Mucosa of descending colon (tissue), 3 donors: ENCODE measurements around the gene ALDH9A1. TPM values are rescaled to one million over a fixed set of nuclear protein-coding genes. Genes with fewer than 3 reads are reported as not detected.

ENCODE experiments used
- ATAC-seq: fragments of 200-7000 bp; cut with Tn5 transposase; one replicate; pipeline ENCODE4 v1.9.1; 2020; ENCODE audit warnings: mild to moderate bottlenecking, moderate library complexity
- DNase-seq, 3 donors: peaks; one replicate each; pipeline ENCODE4 v3.0.0-alpha.2; 2020
- H3K36me3 ChIP-seq: fragments of 200-600 bp; one replicate; pipeline ENCODE4 v1.8.0; 2021; ENCODE audit warnings: low read depth, mild to moderate bottlenecking
- H3K4me1 ChIP-seq: fragments of 200-600 bp; one replicate; pipeline ENCODE4 v1.8.0; 2021; ENCODE audit warnings: low read depth, mild to moderate bottlenecking
- H3K4me3 ChIP-seq: fragments of 200-600 bp; one replicate; pipeline ENCODE4 v1.8.0; 2021; ENCODE audit warnings: mild to moderate bottlenecking
- H3K9me3 ChIP-seq: fragments of 200-600 bp; one replicate; pipeline ENCODE4 v1.8.0; 2021; ENCODE audit warnings: mild to moderate bottlenecking
- CTCF ChIP-seq: fragments of 200-600 bp; IDR thresholded peaks from one replicate; pipeline ENCODE4 v1.8.0; 2022; ENCODE audit warnings: antibody characterized with exemption, mild to moderate bottlenecking
- intact Hi-C, 2 donors: fragments of 100-400 bp; cut with DNase I in 1 of 2; cut with micrococcal nuclease in 1 of 2; formaldehyde crosslinking; loops; one replicate each; pipeline versions ENCODE4 v1.11.0 to v1.11.1; 2022; cut with DNase I, micrococcal nuclease
- total RNA-seq, 3 donors: library from RNA; stranded (reverse); fragmentation: NEBNext Ultra II Directional in 2 of 3; extraction: Animal tissue kit (Norgen Biotek cat#: 25700) in 2 of 3; gene quantifications; one replicate each; pipeline versions ENCODE4 v1.2.1 to v1.2.4, GENCODE V29; 2021 to 2023
- donor health status: DM: no; HTN: no; CAD: no; lungs with moderate emphysema.
- donor health status: DM: no; HTN: no; CAD: no.
- donor health status: DM: no; HTN: yes; CAD: no.

The ALDH9A1 gene
- total RNA-seq, 3 donors from 2014 or later, result 32.6 to 53.1 (median 49.8) TPM

GRCh38 chr1:165647970-165648369 is 50.4 kb downstream of the ALDH9A1 start:
- Histone ChIP-seq H3K9me3 (no peaks in the 10 kb centered on the region), H3K4me3 (no peak overlapping the region), H3K4me1 (peaks cover 26% of the 10 kb centered on the region), H3K36me3 (no peaks in the 10 kb centered on the region)
- TF ChIP-seq CTCF, result no peak
- intact Hi-C loops, result no loop called here
- ATAC-seq (no peak), DNase-seq (peak in 1 of 3 donors; percentile 35)

- H3K36me3 ChIP-seq, result no peaks in the 10 kb centered on the region
- intact Hi-C loops, result no loop called here
- no peaks in the 10 kb centered on the region for H3K9me3 ChIP-seq
- H3K4me1 ChIP-seq, result peaks cover 26% of the 10 kb centered on the region
- TF ChIP-seq CTCF, result no peak
- peak; percentile 68 for ATAC-seq
- no peak overlapping the region for H3K4me3 ChIP-seq
- DNase-seq, result peak in 2 of 3 donors; percentile 25 to 45
Measured at GRCh38 chr1:165647517-165647916, 50.8 kb downstream of the ALDH9A1 start.

- peak; percentile 95 for ATAC-seq
- no peak for TF ChIP-seq CTCF
- H3K9me3 ChIP-seq, result no peaks in the 10 kb centered on the region
- DNase-seq, result peak; percentile 84 to 92 (median 89)
- intact Hi-C loops, result no loop called here
- no peaks in the 10 kb centered on the region for H3K36me3 ChIP-seq
- H3K4me3 ChIP-seq, result no peak overlapping the region
- H3K4me1 ChIP-seq, result peaks cover 33% of the 10 kb centered on the region
Measured at GRCh38 chr1:165645654-165646366, 52.6 kb downstream of the ALDH9A1 start.

- no peak overlapping the region for H3K4me3 ChIP-seq
- no peaks in the 10 kb centered on the region for H3K36me3 ChIP-seq
- H3K9me3 ChIP-seq, result no peaks in the 10 kb centered on the region
- TF ChIP-seq CTCF, result no peak
- no peak for DNase-seq
- H3K4me1 ChIP-seq, result peaks cover 33% of the 10 kb centered on the region
- intact Hi-C loops, result no loop called here
- ATAC-seq, result no peak
Measured at GRCh38 chr1:165644064-165644735, 54.2 kb downstream of the ALDH9A1 start.

- Histone ChIP-seq H3K4me3 (no peak overlapping the region), H3K9me3 (no peaks in the 10 kb centered on the region), H3K4me1 (peaks cover 17% of the 10 kb centered on the region), H3K36me3 (no peaks in the 10 kb centered on the region)
- no peak for TF ChIP-seq CTCF
- no peak for DNase-seq
- intact Hi-C loops, result no loop called here
- ATAC-seq, result no peak
Measured at GRCh38 chr1:165641231-165641987, 57.0 kb downstream of the ALDH9A1 start.
